Thoracic aorta (tissue), 2 donors: ENCODE data around the gene FOXO6. TPM values are rescaled to one million over a fixed set of nuclear protein-coding genes. Genes with fewer than 3 reads are reported as not detected.

Source experiments
- ATAC-seq: fragments of 150-250 bp; one replicate; pipeline ENCODE4 v1.8.0; 2017; ENCODE audit warnings: low read depth; ENCODE audit not compliant: insufficient number of reproducible peaks, low FRiP score
- DNase-seq: peaks from one replicate; pipeline ENCODE4 v3.0.0-alpha.2; 2020; ENCODE audit warnings: low spot score
- H3K27ac ChIP-seq, 2 donors: fragments of 200-600 bp; sonication (generic); 1 replicate in 1 of 2; 2 replicates in 1 of 2; pipeline ENCODE4 v1.5.1; 2016; ENCODE audit warnings: mild to moderate bottlenecking in 2 of 2, moderate library complexity in 2 of 2
- H3K27me3 ChIP-seq: fragments of 200-600 bp; sonication (generic); replicated peaks from 2 replicates; pipeline ENCODE4 v1.6.0; 2016; ENCODE audit warnings: mild to moderate bottlenecking; ENCODE audit not compliant: insufficient read depth
- H3K36me3 ChIP-seq: fragments of 200-600 bp; sonication (generic); one replicate; pipeline ENCODE4 v1.5.1; 2016
- H3K4me1 ChIP-seq, 2 donors: fragments of 200-600 bp; sonication (generic); 1 replicate in 1 of 2; 2 replicates in 1 of 2; pipeline versions ENCODE4 v1.5.1 to v1.6.0; 2016; ENCODE audit warnings: low read depth in 2 of 2, mild to moderate bottlenecking in 1 of 2; ENCODE audit not compliant: control insufficient read depth in 1 of 2
- H3K4me3 ChIP-seq: fragments of 200-600 bp; sonication (generic); 2 replicates; pipeline ENCODE4 v1.5.1; 2016; ENCODE audit warnings: mild to moderate bottlenecking
- H3K9me3 ChIP-seq: fragments of 200-600 bp; sonication (generic); 2 replicates; pipeline ENCODE4 v1.5.1; 2016
- CTCF ChIP-seq: fragments of 200-600 bp; sonication (generic); IDR thresholded peaks from one replicate; pipeline ENCODE4 v1.5.1; 2019; ENCODE audit warnings: antibody characterized with exemption
- total RNA-seq, 2 donors: library from RNA; depleted of rRNA; stranded (reverse); fragments of >200 nt; gene quantifications; one replicate each; pipeline versions ENCODE4 v1.1.0 to v1.2.3, GENCODE V29; 2016

FOXO6 gene
- total RNA-seq, 2 donors from 2014 or later = 3.8 TPM; not detected in 1

- Histone ChIP-seq H3K27ac (no peak overlapping the region), H3K4me1 (no peaks in the 10 kb centered on the region), H3K36me3 (no peaks in the 10 kb centered on the region), H3K4me3 (no peak overlapping the region), H3K27me3 (no peaks in the 10 kb centered on the region), H3K9me3 (no peaks in the 10 kb centered on the region)
- DNase-seq (no peak), ATAC-seq (no peak)
- TF ChIP-seq CTCF = no peak
These were observed 17.2 kb upstream of the FOXO6 start for GRCh38 chr1:41343790-41344699.

- Histone ChIP-seq H3K4me1 (no peaks in the 10 kb centered on the region), H3K36me3 (no peaks in the 10 kb centered on the region), H3K27ac (no peak overlapping the region), H3K27me3 (no peaks in the 10 kb centered on the region), H3K4me3 (no peak overlapping the region), H3K9me3 (no peaks in the 10 kb centered on the region)
- no peak for DNase-seq
- no peak for TF ChIP-seq CTCF
- ATAC-seq = no peak
These were observed 16.5 kb upstream of the FOXO6 start for GRCh38 chr1:41344708-41345159.

GRCh38 chr1:41345434-41346075 is 15.7 kb upstream of the FOXO6 start:
- Histone ChIP-seq H3K27me3 (no peaks in the 10 kb centered on the region), H3K4me3 (no peak overlapping the region), H3K4me1 (no peaks in the 10 kb centered on the region), H3K36me3 (no peaks in the 10 kb centered on the region), H3K9me3 (no peaks in the 10 kb centered on the region), H3K27ac (no peak overlapping the region)
- DNase-seq (no peak), ATAC-seq (no peak)
- TF ChIP-seq CTCF = no peak

- TF ChIP-seq CTCF = no peak
- DNase-seq = no peak
These were observed 14.0 kb upstream of the FOXO6 start for GRCh38 chr1:41347276-41347675.

GRCh38 chr1:41348394-41348793 is 12.8 kb upstream of the FOXO6 start:
- H3K4me1 ChIP-seq = no peaks in the 10 kb centered on the region
- H3K4me3 ChIP-seq = no peak overlapping the region
- no peak for DNase-seq
- H3K36me3 ChIP-seq = no peaks in the 10 kb centered on the region
- no peaks in the 10 kb centered on the region for H3K27me3 ChIP-seq
- no peak overlapping the region for H3K27ac ChIP-seq
- no peak for ATAC-seq
- TF ChIP-seq CTCF = no peak
- H3K9me3 ChIP-seq = no peaks in the 10 kb centered on the region

More at GRCh38 chr1:41347276-41347675, 14.0 kb upstream of the FOXO6 start:
- H3K36me3 ChIP-seq = no peaks in the 10 kb centered on the region
- H3K4me3 ChIP-seq = no peak overlapping the region
- no peak overlapping the region for H3K27ac ChIP-seq
- no peaks in the 10 kb centered on the region for H3K4me1 ChIP-seq
- H3K9me3 ChIP-seq = no peaks in the 10 kb centered on the region
- ATAC-seq = no peak
- H3K27me3 ChIP-seq = no peaks in the 10 kb centered on the region
